ENCODE results near the gene PKIG. TPM values are rescaled to one million over a fixed set of nuclear protein-coding genes. Genes with fewer than 3 reads are reported as not detected.
"Not testable (repeated sequence)": the region's sequence is repeated elsewhere in the genome, so short reads cannot be mapped to it uniquely, and the experiment has no call there.

Gene PKIG
- 42.9 and 46.8 TPM in 2 replicates for polyA plus RNA-seq (2014; cell fraction: cytosol; rRNA removed)
- 21.9 and 23.0 TPM in 2 replicates for polyA plus RNA-seq (2014; cell fraction: nucleus; rRNA removed)

- DNase-seq (ENCODE audit: low spot score) = no peak
Measured at GRCh38 chr20:44582311-44583025, at the start of gene PKIG. PKIG (plus strand) TSS chr20:44582579; CDS start chr20:44614557, 31,978 bp downstream.

GRCh38 chr20:44532981-44533331, 49.4 kb upstream of the PKIG start:
- no peak for DNase-seq (ENCODE audit: low spot score)

GRCh38 chr20:44533928-44534327, 48.5 kb upstream of the PKIG start:
- DNase-seq (ENCODE audit: low spot score) = no peak

- no peak for DNase-seq (ENCODE audit: low spot score)
Measured at GRCh38 chr20:44536175-44536574, 46.2 kb upstream of the PKIG start.

DNA sequence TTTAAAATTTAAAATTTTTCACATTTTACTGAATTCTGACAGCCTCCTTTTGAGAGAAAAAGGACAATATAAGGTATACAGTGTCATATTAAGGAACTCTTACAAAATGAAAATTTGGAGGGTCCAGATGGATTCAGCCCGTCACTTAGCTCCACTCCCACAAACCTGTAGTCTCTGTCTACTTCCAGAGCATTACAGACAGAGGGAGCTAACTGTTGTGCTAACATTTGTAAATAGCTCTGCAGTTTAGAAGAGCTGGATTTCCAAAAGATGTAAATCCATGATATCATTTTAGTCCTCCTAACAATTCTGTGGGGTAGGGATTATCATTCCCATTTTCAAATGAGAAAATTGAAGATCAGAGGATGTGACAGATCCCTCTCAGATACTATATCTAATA, 44.4 kb upstream of the PKIG start:
- DNase-seq (ENCODE audit: low spot score) = no peak

DNA sequence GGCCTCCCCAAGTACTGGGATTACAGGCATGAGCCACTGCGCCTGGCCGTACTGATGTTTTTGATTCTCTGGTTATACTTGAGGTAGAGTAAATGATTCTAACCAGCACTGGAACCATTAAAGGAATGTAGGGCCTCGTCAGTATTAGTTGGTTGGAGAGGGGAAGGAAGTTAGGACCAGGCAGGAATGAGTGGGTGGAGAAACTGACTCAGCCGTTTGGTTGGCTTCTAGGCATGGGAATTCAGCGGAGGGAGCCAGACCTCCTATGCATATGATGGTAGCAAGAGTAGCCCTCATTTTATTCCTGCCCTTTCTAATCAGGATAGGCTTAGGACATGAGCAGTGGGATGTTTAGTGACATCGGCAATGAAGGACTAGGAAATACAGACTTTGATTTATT, 41.5 kb upstream of the PKIG start:
- no peak for DNase-seq (ENCODE audit: low spot score)

- no peak for DNase-seq (ENCODE audit: low spot score)
Measured at GRCh38 chr20:44541992-44542391, 40.4 kb upstream of the PKIG start.

- no peak for DNase-seq (ENCODE audit: low spot score)
Measured at GRCh38 chr20:44542890-44543289, 39.5 kb upstream of the PKIG start.

GRCh38 chr20:44543358-44543757, 39.0 kb upstream of the PKIG start:
- DNase-seq (ENCODE audit: low spot score) = no peak

- DNase-seq (ENCODE audit: low spot score) = no peak
Measured at GRCh38 chr20:44544263-44544662, 38.1 kb upstream of the PKIG start.

GRCh38 chr20:44547419-44547818, 35.0 kb upstream of the PKIG start:
- DNase-seq (ENCODE audit: low spot score) = no peak

DNA sequence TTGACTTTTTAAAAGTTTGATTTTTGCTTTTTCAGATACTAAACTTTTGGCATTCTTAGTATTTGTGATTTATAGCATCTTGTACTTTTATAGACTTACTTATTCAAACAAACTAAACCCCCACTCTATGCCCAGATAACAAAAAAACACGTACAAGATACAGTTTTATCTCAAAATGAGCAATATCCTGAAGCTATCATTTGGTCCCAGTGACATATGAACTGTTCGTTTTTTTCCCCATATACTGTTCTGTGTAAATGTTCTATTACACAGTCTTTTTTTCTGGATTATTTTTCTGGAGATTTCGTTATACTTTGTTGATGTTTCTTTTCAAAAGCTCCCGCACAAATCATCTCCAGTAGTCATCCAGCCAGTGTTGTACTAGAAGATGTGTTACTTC, 33.3 kb upstream of the PKIG start:
- DNase-seq (ENCODE audit: low spot score) = no peak

DNA sequence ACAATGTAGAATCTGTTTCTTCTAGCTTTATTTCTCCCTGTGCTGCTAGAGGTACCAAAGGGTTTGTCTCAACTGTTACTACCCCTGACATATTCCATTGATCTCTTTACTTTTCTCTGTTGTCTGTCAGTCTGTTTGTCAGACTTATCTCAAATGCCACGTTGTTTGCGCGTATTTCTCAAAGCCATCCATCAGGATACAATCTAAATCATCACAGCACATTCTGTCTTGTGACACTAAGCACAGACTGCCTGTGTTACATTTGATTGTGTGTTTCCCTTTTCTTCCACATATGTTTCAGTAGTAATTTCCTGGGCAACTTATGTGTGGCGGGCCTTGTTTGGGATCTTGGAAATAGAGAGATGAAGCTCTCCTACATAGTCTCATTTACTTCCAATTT, 30.3 kb upstream of the PKIG start:
- no peak for DNase-seq (ENCODE audit: low spot score)

DNA sequence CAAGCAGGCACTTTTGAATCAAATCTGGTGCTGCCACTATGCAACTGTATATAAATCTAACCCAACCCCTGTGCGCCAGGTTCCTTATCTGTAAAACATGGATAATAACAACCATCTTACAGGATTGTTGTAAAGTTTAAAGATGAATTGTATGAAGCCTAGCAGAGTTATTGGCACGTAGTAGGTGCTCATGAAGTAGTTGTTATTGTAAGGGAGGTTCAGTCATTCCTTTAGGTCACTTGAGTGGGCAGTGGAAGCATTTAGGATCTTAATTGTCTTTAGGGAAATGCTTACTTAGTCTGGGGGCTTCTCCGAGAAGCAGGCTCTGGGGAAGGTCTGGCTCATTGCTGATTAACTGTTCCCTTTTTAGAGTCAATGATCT, 29.8 kb upstream of the PKIG start:
- no peak for DNase-seq (ENCODE audit: low spot score)

GRCh38 chr20:44552950-44553908, 29.1 kb upstream of the PKIG start:
- peak; percentile 36 for DNase-seq (ENCODE audit: low spot score)

- DNase-seq (ENCODE audit: low spot score) = no peak
Measured at GRCh38 chr20:44559302-44559701, 23.1 kb upstream of the PKIG start.

DNA sequence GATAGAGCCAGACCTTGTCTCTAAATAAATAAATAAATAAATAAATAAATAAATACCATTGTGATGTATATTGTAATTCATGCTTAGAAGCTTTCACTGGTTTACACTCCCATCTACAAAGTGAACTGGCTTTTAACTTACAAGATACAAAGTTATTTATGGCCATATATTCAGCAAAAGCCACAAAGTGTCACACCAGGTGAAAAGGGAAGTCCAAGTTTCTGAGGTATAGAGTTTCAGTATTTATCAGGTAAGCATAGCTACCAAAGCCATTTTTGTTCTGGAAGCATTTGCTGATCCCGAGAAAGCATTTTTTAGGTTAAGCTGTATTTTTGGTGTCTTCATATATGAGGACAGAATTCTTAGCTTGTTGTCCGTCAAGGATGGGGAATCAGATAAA, 22.1 kb upstream of the PKIG start:
- DNase-seq (ENCODE audit: low spot score) = no peak

GRCh38 chr20:44560818-44561217, 21.6 kb upstream of the PKIG start:
- not testable (repeated sequence) for DNase-seq (ENCODE audit: low spot score)

DNA sequence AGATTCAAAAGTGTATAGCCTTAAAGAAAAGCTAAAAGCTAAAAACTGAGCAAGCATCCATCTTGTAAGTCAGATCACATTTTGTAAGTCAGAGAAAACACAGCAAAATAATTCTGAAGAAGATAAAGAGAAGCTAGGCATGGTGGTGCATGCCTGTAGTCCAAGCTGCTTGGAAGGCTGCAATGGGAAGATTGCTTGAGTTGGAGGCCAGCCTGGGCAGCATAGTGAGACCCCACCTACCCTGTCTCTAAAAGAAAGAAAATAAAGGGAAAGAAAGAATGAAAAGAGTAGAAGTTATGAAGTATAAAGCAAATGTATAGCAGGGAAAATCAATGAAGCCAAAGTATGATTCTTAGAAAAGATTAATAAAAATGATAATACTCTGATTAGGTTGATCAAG, 20.5 kb upstream of the PKIG start:
- no peak for DNase-seq (ENCODE audit: low spot score)

DNA sequence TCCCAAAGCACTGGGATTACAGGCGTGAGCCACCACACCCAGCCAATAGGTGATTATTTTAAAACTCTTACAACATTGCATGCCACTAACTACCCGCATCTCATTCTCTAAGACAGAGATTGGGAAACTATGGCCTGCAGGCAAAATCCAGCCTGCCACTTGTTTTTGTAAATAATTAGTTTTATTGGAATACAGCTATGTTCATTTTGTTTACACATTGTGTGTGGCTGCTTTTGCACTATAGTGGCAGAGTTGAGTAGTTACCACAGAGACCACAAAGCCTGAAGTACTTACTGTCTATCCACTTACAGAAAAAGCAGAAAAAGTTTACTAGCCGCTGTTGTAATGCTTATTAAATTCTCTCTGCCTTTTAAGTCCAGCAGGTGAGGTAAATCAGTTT, 16.4 kb upstream of the PKIG start:
- no peak for DNase-seq (ENCODE audit: low spot score)

DNA sequence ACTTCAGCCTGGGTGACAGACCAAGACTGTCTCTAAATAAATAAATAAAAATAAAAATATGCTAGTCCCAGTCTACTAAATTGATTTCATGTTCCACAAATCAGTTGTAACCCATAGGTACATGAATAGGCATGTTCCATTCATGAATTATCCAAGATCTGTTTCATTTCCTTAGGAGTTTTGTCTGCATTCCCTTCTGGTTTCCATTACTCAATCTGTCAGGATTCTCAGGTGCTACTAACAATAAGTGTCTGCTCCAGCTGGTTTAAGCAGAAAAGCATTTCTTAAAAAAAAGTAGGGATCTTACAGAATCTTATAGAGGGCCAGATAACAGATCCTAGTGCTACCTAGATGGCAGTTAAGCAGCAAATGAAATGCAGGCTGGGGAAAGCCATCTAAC, 15.6 kb upstream of the PKIG start:
- DNase-seq (ENCODE audit: low spot score) = no peak

- no peak for DNase-seq (ENCODE audit: low spot score)
Measured at GRCh38 chr20:44570367-44570766, 12.0 kb upstream of the PKIG start.

Data from SK-N-DZ (cell line).